H9 (cell line): ENCODE data around the gene LTB4R2. TPM values are rescaled to one million over a fixed set of nuclear protein-coding genes. Genes with fewer than 3 reads are reported as not detected.
A peak's percentile ranks its signal among the peaks of the same experiment; 100 is the strongest.

ENCODE experiments used
- DNase-seq: peaks from one replicate; pipeline ENCODE4 v3.0.0-alpha.2; 2017
- H2AFZ ChIP-seq: one replicate; pipeline ENCODE4 v1.6.1; 2013; ENCODE audit warnings: mild to moderate bottlenecking, low read length, control low read depth, moderate library complexity
- H2AK5ac ChIP-seq: 2 replicates; pipeline ENCODE4 v1.6.1; 2013; ENCODE audit warnings: low read length, control low read depth, mixed read lengths; ENCODE audit not compliant: insufficient read length
- H2BK120ac ChIP-seq: one replicate; pipeline ENCODE4 v1.6.1; 2013; ENCODE audit warnings: low read depth, mild to moderate bottlenecking, low read length, control low read depth, inconsistent platforms; ENCODE audit not compliant: poor library complexity, severe bottlenecking
- H2BK12ac ChIP-seq: 2 replicates; pipeline ENCODE4 v1.6.1; 2013; ENCODE audit warnings: low read length, control low read depth, mixed read lengths, low read depth; ENCODE audit not compliant: insufficient read length
- H2BK15ac ChIP-seq: 2 replicates; pipeline ENCODE4 v1.6.1; 2013; ENCODE audit warnings: low read depth, low read length, control low read depth
- H2BK20ac ChIP-seq: one replicate; pipeline ENCODE4 v1.6.1; 2013; ENCODE audit warnings: low read depth, mild to moderate bottlenecking, low read length, control low read depth, inconsistent platforms; ENCODE audit not compliant: poor library complexity, severe bottlenecking
- H2BK5ac ChIP-seq: 2 replicates; pipeline ENCODE4 v1.6.1; 2013; ENCODE audit warnings: low read length, control low read depth, mixed read lengths; ENCODE audit not compliant: insufficient read length
- H3K14ac ChIP-seq: 2 replicates; pipeline ENCODE4 v1.6.1; 2013; ENCODE audit warnings: low read length, control low read depth; ENCODE audit not compliant: insufficient read depth
- H3K18ac ChIP-seq: 2 replicates; pipeline ENCODE4 v1.6.1; 2013; ENCODE audit warnings: low read depth, mild to moderate bottlenecking, mixed read lengths, low read length, control low read depth; ENCODE audit not compliant: insufficient read length
- H3K23ac ChIP-seq: 2 replicates; pipeline ENCODE4 v1.6.1; 2013; ENCODE audit warnings: low read length, control low read depth, mixed read lengths, low read depth; ENCODE audit not compliant: insufficient read length
- H3K23me2 ChIP-seq: 2 replicates; pipeline ENCODE4 v1.6.1; 2013; ENCODE audit warnings: low read depth, mild to moderate bottlenecking, mixed read lengths, low read length, control low read depth; ENCODE audit not compliant: insufficient read length, poor library complexity, severe bottlenecking
- H3K27ac ChIP-seq: 2 replicates; pipeline ENCODE4 v1.5.1; 2013; ENCODE audit warnings: low read length, control low read depth, mixed read lengths, low read depth; ENCODE audit not compliant: insufficient read length
- H3K27me3 ChIP-seq: 2 replicates; pipeline ENCODE4 v1.6.1; 2013; ENCODE audit warnings: low read length, control low read depth, inconsistent platforms; ENCODE audit not compliant: insufficient read depth
- H3K4ac ChIP-seq: 2 replicates; pipeline ENCODE4 v1.6.1; 2013; ENCODE audit warnings: low read depth, mild to moderate bottlenecking, control low read depth, inconsistent platforms, low read length, moderate library complexity
- H3K4me1 ChIP-seq: 2 replicates; pipeline ENCODE4 v1.6.1; 2013; ENCODE audit warnings: low read length, control low read depth, inconsistent platforms; ENCODE audit not compliant: insufficient read depth
- H3K4me2 ChIP-seq: 2 replicates; pipeline ENCODE4 v1.6.1; 2013; ENCODE audit warnings: low read length, control low read depth, mixed read lengths; ENCODE audit not compliant: insufficient read length, insufficient read depth
- H3K56ac ChIP-seq: 2 replicates; pipeline ENCODE4 v1.6.1; 2013; ENCODE audit warnings: low read depth, mild to moderate bottlenecking, mixed read lengths, low read length, control low read depth; ENCODE audit not compliant: insufficient read length
- H3K79me1 ChIP-seq: 2 replicates; pipeline ENCODE4 v1.6.1; 2013; ENCODE audit warnings: low read depth, mild to moderate bottlenecking, moderate library complexity, low read length, control low read depth, inconsistent platforms; ENCODE audit not compliant: insufficient read depth, poor library complexity, severe bottlenecking
- H3K79me2 ChIP-seq: 2 replicates; pipeline ENCODE4 v1.6.1; 2013; ENCODE audit warnings: low read length, control low read depth, inconsistent platforms; ENCODE audit not compliant: insufficient read depth
- H3K9ac ChIP-seq: 2 replicates; pipeline ENCODE4 v1.6.1; 2013; ENCODE audit warnings: low read length, control low read depth, mixed read lengths; ENCODE audit not compliant: insufficient read length; ENCODE audit errors: extremely low read depth
- H3K9me3 ChIP-seq: one replicate; pipeline ENCODE4 v1.6.1; 2013; ENCODE audit warnings: low read depth, low read length, inconsistent platforms; ENCODE audit not compliant: control insufficient read depth
- H3T11ph ChIP-seq: one replicate; pipeline ENCODE4 v1.6.1; 2013; ENCODE audit warnings: mild to moderate bottlenecking, low read length, control low read depth, inconsistent platforms
- H4K20me1 ChIP-seq: one replicate; pipeline ENCODE4 v1.6.1; 2013; ENCODE audit not compliant: control insufficient read depth, insufficient read length, insufficient read depth
- H4K5ac ChIP-seq: 2 replicates; pipeline ENCODE4 v1.6.1; 2013; ENCODE audit warnings: low read depth, mild to moderate bottlenecking, mixed read lengths, low read length, control low read depth; ENCODE audit not compliant: insufficient read length
- H4K8ac ChIP-seq: replicated peaks from 2 replicates; pipeline ENCODE4 v1.6.1; 2013; ENCODE audit warnings: low read length, control low read depth, mixed read lengths, low read depth; ENCODE audit not compliant: insufficient read length
- H4K91ac ChIP-seq: 2 replicates; pipeline ENCODE4 v1.6.1; 2013; ENCODE audit warnings: low read depth, mild to moderate bottlenecking, moderate library complexity, mixed read lengths, low read length, control low read depth; ENCODE audit not compliant: insufficient read length
- H3K27ac Mint-ChIP-seq, 3 experiments: 2 replicates in 2 of 3; 3 replicates in 1 of 3; pipeline ENCODE4 v1.8.0; 2020 to 2021; ENCODE audit warnings: mixed read lengths in 3 of 3, mild to moderate bottlenecking in 1 of 3, moderate library complexity in 1 of 3
- H3K27me3 Mint-ChIP-seq: 2 replicates; pipeline ENCODE4 v1.8.0; 2021; ENCODE audit warnings: low read depth, mild to moderate bottlenecking, moderate library complexity, mixed read lengths
- H3K36me3 Mint-ChIP-seq, 3 experiments: 2 replicates in 2 of 3; 3 replicates in 1 of 3; pipeline ENCODE4 v1.8.0; 2020 to 2021; ENCODE audit warnings: low read depth in 3 of 3, mixed read lengths in 3 of 3; ENCODE audit not compliant: insufficient read depth in 1 of 3
- H3K4me1 Mint-ChIP-seq, 2 experiments: 2 replicates each; pipeline ENCODE4 v1.8.0; 2020; ENCODE audit warnings: mixed read lengths in 2 of 2
- H3K4me3 Mint-ChIP-seq, 2 experiments: 2 replicates in 1 of 2; 3 replicates in 1 of 2; pipeline ENCODE4 v1.8.0; 2020 to 2021; ENCODE audit warnings: mild to moderate bottlenecking in 2 of 2, mixed read lengths in 2 of 2, moderate library complexity in 1 of 2
- H3K9me3 Mint-ChIP-seq, 2 experiments: 2 replicates in 1 of 2; 3 replicates in 1 of 2; pipeline ENCODE4 v1.8.0; 2020; ENCODE audit warnings: mild to moderate bottlenecking in 2 of 2, mixed read lengths in 2 of 2, moderate library complexity in 1 of 2
- WGBS: extraction: QIAGEN DNeasy Blood & Tissue Kit; methylation state at CpG from one replicate; pipeline ENCODE4 v1.1.7; 2013; ENCODE audit warnings: missing lambda C conversion rate, low lambda C conversion rate, mixed read lengths; ENCODE audit not compliant: insufficient read length; ENCODE audit errors: extremely low coverage; 5-methylcytosine and 5-hydroxymethylcytosine counted together
- total RNA-seq: library from RNA; stranded (reverse); gene quantifications from 2 replicates; pipeline ENCODE4 v1.2.1, GENCODE V29; 2021
- TF ChIP-seq, protein P1 (sequence below): fragments of 200-600 bp; sonication (generic); conservative IDR thresholded peaks from 3 replicates; pipeline ENCODE4 v1.8.0; 2021; ENCODE audit warnings: antibody characterized with exemption, mild to moderate bottlenecking

LTB4R2 gene
- total RNA-seq, 1 experiment from 2014 or later, result 13.4 TPM

DNA sequence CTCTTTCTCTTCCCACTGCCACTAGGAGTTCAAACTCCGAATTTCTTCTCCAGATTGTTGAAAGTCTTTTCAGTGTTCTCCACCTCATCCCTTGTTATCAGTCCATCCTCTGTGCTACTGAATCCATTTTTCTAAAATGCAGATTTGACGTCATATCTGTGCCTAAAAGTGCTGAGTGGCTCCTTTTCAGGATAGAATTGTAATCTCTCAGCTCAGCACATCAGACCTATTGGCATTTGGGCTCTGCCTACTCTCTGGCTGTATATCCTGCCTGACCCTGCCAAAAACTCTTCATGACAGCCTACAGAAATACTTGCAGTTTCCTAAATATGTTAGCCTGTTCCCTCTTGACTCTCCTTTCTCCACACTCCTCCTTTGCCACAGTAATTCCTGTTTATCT, 37.5 kb upstream of the LTB4R2 start:
- Mint-ChIP-seq H3K36me3 (0 out of 7 replicates have a peak, but pooled peaks cover 0 to 4% (median 0%) of the 10 kb centered on the region in 3 experiments), H3K4me3 (peak overlapping the region; percentile 1 to 83; a peak in 2 of 5 replicates), H3K27me3 (no peaks in the 10 kb centered on the region), H3K27ac (no peak overlapping the region), H3K4me1 (peaks cover 12 to 14% of the 10 kb centered on the region in 2 experiments), H3K9me3 (no peaks in the 10 kb centered on the region)
- no peak overlapping the region for H3K14ac ChIP-seq
- no peaks in the 10 kb centered on the region for H3K79me1 ChIP-seq
- H2BK12ac ChIP-seq, result no peak overlapping the region
- H4K20me1 ChIP-seq, result no peaks in the 10 kb centered on the region
- H3K27me3 ChIP-seq, result no peaks in the 10 kb centered on the region
- DNase-seq, result no peak
- H3K4me1 ChIP-seq, result no peaks in the 10 kb centered on the region
- H2BK5ac ChIP-seq, result no peak overlapping the region
- H3K56ac ChIP-seq, result no peak overlapping the region
- H3K23me2 ChIP-seq, result peaks cover 8% of the 10 kb centered on the region
- no peak overlapping the region for H2BK15ac ChIP-seq
- no peak overlapping the region for H2AFZ ChIP-seq
- no peak overlapping the region for H4K8ac ChIP-seq
- H4K91ac ChIP-seq, result no peak overlapping the region
- H3K23ac ChIP-seq, result no peak overlapping the region
- no peak overlapping the region for H3T11ph ChIP-seq
- H3K79me2 ChIP-seq, result no peaks in the 10 kb centered on the region
- no peak overlapping the region for H3K18ac ChIP-seq
- no peak overlapping the region for H2BK20ac ChIP-seq
- no peak overlapping the region for H3K4ac ChIP-seq
- no peak overlapping the region for H3K27ac ChIP-seq
- no peaks in the 10 kb centered on the region for H3K9me3 ChIP-seq
- H2BK120ac ChIP-seq, result no peak overlapping the region
- H4K5ac ChIP-seq, result no peak overlapping the region
- TF ChIP-seq, protein P1, sequence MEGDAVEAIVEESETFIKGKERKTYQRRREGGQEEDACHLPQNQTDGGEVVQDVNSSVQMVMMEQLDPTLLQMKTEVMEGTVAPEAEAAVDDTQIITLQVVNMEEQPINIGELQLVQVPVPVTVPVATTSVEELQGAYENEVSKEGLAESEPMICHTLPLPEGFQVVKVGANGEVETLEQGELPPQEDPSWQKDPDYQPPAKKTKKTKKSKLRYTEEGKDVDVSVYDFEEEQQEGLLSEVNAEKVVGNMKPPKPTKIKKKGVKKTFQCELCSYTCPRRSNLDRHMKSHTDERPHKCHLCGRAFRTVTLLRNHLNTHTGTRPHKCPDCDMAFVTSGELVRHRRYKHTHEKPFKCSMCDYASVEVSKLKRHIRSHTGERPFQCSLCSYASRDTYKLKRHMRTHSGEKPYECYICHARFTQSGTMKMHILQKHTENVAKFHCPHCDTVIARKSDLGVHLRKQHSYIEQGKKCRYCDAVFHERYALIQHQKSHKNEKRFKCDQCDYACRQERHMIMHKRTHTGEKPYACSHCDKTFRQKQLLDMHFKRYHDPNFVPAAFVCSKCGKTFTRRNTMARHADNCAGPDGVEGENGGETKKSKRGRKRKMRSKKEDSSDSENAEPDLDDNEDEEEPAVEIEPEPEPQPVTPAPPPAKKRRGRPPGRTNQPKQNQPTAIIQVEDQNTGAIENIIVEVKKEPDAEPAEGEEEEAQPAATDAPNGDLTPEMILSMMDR, result no peak
- H3K9ac ChIP-seq, result no peak overlapping the region
- H2AK5ac ChIP-seq, result no peak overlapping the region
- WGBS, result no CpG with 5 or more reads among the region's 2 CpGs
- H3K4me2 ChIP-seq, result no peak overlapping the region
